Amniotic epithelial cell (primary cell): ENCODE measurements around the gene ZNF76.
A peak's percentile ranks its signal among the peaks of the same experiment; 100 is the strongest.

ENCODE experiments used
- DNase-seq: peaks from one replicate; pipeline ENCODE4 v3.0.0-alpha.2; 2010; ENCODE audit warnings: low read depth

The ZNF76 gene

DNA sequence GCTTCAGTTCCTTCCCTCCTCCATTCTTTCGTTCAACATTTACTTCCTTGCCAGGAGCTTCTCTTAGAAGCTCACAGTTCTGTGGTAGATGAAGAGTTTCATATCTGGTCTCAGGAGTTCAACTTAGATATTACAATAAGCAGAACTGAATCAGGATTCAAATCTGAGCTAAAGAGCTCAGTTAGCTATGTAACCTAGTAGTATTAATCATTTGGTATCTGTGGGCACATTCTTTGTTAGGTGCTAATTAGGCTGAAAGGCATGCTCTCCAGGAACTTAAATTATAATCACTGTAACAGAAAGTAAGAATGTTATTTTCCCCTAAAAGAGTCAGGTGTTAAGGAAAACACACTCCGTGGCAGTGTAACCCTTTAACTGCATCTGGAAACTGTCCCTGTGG, 8.4 kb downstream of the ZNF76 start:
- no peak for DNase-seq

- DNase-seq = no peak
Observed at GRCh38 chr6:35272005-35272404, 12.5 kb downstream of the ZNF76 start.

GRCh38 chr6:35273822-35274559, 14.5 kb downstream of the ZNF76 start:
- DNase-seq = no peak

DNA sequence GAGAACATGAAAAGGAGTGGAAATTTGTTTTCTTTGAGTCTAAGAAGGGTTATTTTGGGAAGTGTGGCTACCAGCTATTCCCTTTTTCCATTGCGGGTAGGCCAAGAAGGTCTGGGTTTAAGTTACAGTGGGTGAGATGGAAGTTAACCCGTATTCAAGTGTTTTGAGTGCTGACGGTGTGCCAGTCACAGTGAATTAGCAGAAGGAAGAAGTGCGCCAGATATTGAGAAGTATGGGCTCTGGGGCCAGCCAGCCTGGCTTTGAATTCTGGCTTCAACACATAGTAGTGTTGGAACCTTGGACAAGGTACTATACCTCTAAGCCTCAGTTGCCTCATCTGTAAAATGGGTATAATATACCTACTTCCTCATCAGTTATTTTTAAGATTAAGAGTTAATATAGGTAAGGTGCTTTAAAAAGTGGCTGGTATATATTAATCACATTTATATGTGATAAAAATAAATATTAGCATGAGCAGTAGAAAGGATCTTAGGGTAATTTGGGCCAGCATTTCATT, 16.3 kb downstream of the ZNF76 start:
- DNase-seq = no peak

GRCh38 chr6:35278708-35279107, 19.2 kb downstream of the ZNF76 start:
- DNase-seq = no peak

GRCh38 chr6:35280903-35281302, 21.4 kb downstream of the ZNF76 start:
- no peak for DNase-seq

- no peak for DNase-seq
Observed at GRCh38 chr6:35282472-35282871, 22.9 kb downstream of the ZNF76 start.

GRCh38 chr6:35283361-35283760, 23.8 kb downstream of the ZNF76 start:
- DNase-seq = no peak

- DNase-seq = no peak
Observed at GRCh38 chr6:35287671-35288396, 28.3 kb downstream of the ZNF76 start.

DNA sequence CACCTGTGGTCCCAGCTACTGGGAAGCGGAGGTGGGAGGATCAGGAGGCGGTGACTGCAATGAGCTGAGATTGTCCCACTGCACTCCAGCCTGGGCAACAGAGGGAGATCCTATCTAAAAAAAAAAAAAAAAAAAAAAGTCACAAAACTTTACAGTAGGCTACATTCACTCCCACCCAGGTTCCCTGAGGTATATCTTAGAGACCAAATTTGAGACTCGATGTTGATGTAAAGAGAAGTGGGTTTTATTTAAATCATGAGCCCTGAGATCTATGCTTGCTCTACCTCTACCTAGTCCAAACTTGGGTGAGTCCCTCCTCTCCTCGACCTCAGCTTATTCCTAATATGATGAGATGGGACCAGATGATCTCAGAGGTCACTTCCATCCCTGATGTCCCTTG, 29.3 kb downstream of the ZNF76 start:
- no peak for DNase-seq

DNA sequence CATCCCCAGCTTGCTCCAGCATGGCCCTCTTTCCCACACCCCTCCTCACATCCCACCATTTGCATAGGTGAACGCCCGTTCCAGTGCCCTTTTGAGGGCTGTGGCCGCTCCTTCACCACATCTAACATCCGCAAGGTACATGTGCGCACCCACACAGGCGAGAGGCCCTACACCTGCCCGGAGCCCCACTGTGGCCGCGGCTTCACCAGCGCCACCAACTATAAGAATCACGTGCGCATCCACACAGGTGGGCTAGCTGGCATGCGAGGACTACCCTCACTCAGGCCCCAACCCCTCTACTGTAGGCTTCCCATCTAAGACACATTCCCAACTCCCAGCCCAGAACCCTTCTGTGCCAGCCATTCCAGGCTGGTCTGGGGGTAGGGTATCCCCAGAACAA, 32.0 kb downstream of the ZNF76 start:
- no peak for DNase-seq

DNA sequence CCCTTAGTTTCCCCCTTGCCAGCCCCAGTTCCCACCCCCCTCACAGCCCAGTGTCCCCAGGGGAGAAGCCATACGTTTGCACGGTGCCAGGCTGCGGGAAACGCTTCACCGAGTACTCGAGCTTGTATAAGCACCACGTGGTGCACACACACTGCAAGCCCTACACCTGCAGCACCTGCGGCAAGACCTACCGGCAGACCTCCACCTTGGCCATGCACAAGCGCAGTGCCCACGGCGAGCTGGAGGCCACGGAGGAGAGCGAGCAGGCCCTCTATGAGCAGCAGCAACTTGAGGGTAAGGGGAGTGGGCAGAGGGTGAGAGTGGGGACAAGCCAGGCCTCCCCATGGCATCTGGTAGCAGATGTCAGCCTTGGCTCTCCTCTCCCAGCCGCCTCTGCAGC, 33.0 kb downstream of the ZNF76 start:
- no peak for DNase-seq

GRCh38 chr6:35293681-35294080, 34.1 kb downstream of the ZNF76 start:
- DNase-seq = no peak

DNA sequence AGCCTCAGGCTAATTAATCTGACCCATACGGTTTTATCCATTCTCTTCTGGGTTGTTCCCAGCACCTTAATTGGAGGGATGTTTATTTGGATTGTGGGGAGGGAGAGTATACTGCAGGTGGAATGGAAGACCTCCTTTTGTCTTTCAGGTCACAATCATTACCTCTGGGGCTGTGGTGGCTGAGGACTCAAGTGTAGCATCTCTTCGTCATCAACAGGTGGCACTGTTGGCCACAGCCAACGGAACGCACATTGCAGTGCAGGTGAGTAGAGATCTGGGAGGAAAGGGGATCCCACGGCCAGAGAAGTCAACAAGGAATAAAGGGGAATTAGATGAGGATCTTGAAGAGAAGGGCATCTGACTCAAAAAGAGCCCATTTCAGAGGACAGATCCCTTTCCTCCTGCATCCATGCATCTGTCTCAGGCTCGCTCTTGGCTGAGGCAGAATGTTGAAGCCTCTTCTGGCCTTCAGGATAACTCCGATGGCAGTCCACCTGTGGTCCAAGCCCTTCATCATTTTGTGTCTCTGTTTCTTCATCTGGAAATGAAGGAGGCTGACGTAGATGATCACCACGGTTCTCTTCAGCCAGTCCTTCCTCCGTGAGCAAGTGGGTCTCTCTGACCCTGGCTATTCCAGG, 34.9 kb downstream of the ZNF76 start:
- DNase-seq = peak; percentile 30

DNA sequence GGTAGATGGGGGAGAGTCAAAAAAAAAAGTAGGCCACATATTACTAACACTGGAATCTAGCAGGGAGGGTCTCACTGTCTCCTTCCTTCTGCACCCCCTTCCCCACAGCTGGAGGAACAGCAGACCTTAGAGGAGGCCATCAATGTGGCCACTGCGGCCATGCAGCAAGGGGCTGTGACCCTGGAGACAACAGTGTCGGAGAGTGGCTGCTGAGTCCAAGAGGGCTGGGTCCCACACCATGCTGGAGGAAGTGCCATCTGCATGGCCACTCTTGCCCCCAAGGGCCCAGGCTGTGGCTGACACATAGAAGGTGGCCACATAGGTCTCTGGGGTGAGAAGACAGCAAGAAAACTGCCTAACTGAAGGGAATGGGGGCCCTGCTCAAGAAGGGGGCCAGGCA, 35.5 kb downstream of the ZNF76 start:
- DNase-seq = no peak

DNA sequence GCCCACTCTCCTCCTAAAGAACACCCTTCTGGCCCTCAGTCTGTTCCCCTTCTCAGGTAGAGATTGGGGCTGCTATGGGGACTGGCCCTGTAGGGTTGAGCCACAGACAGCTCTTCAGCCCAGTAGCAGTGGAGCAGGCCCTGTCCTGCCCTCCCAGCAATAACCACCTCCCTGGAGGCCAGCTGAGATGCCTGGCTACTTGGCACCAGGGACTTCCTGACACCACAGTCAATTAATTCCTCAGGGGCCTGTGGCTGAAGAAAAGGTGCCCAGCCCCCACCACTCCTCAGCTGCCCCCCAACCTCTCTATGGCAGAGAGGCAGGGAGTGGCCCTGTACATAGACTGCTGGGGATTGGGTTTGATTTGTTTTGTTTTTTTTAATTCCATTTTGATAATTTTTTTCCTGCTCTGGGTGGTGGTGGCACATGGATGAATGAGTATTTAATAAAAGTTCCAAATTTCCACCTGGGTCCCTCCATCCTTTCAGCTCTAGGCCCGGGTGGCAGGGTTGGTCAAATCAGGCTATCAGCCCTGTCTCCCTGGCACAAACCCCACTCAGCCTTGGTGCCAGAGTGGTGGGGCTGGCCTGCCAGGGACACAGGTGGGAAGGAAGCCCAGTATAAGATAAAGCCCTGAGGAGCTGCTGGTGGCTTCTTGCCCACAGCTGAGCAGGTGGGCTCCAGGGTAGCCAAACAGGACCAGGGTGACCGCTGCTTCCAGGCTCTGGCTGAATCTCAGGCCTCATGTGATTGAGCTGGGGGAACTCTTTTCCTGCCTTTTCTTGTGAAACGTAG, 36.2 kb downstream of the ZNF76 start:
- DNase-seq = no peak

- no peak for DNase-seq
Observed at GRCh38 chr6:35296931-35297600, 37.5 kb downstream of the ZNF76 start.

DNA sequence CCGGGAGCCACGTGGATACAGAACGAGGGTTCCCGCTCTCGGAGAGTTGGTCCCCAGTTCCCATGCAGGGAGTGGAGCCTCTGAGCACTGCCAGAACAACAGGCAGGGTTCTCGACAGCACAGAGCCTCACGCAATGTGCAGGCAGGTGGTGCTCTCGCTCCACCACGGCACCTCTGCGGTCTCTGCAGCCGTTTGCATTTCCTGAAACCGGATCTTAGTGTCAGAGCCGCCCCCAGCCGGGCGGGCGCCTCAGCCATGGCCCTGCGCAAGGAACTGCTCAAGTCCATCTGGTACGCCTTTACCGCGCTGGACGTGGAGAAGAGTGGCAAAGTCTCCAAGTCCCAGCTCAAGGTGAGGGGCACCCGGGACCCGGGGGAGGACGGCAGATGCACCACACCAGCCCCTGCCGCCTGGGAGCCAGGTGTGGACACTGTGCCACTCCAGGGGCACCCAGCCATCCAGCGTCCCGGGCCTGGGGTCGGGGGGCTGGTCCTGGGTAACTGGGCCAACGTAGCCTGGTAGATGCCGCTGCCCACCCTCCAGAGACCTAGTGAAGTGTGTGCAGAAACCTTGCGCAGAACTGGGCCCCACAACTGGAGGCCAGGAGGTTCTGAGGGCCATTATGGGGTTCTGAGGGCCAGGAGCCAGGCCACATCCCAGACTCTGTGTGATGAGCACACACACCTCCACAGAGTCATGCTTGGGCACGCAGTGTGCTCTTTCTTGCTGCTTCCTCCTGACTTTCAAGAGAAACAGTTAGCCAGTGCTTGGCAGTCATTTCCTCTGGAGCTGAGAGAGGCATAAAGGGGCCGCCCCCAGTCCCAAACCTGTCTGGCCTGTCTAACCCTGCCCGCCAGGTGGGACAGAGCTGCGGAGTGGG, 38.3 kb downstream of the ZNF76 start, which contains the start of gene DEF6:
TSS of gene DEF6 (plus strand) at position 218 of the 881 bp plus-strand sequence. CDS start at position 257, 39 bp downstream.
- peak; percentile 80 for DNase-seq

DNA sequence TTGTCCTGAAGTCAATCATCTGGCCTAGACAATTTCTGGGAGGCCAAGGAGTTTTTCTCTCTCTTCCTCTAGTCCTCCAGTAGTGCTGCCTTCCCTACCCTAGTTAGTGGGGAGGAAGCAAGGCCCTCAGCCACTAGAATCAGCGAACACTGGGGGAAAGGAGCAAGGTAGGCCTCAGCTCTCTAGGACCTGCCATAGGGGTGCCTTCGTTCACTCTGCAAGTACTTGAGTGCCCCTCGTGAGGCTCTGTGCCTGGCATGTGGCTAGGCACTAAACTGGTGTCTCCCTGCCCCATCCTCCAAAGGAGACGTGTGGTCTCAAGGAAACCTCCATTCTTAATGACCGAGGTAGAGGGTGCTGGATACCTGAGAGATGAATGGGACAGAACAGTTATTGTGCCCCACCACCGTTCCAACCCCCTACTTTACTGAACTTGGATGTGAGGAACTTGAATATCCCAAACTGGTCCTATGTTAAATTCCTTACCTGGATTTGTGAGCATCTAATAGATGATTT, 39.1 kb downstream of the ZNF76 start:
- no peak for DNase-seq

DNA sequence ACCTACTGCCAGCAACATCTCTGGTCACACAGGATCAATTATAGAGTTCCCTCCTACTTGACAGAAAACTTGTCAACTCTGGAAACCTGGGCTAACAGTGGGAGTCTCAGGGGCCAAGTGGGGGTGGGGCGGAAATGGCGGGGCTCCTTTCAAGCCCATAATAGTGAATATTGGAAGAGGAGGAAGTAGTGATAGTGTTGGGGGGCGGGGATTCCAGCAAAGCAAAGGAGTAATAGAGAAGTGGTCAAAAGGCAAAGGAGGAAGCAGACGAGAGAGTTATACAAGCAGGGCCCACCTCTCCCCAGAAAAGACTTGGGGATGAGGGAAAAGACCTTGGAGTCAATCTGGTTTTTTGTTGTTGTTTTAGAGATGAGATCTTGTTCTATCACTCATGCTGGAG, 40.1 kb downstream of the ZNF76 start:
- DNase-seq = no peak
